Endodermal cell (in vitro differentiated cells): ENCODE measurements around the gene ZNF827. TPM values are rescaled to one million over a fixed set of nuclear protein-coding genes. Genes with fewer than 3 reads are reported as not detected.
A peak's percentile ranks its signal among the peaks of the same experiment; 100 is the strongest.

ENCODE experiments used
- DNase-seq: peaks from one replicate; pipeline ENCODE4 v3.0.0-alpha.2; 2017
- H3K27ac ChIP-seq: 2 replicates; pipeline ENCODE4 v1.5.1; 2013; ENCODE audit warnings: mild to moderate bottlenecking, low read depth, low read length, moderate library complexity
- H3K27me3 ChIP-seq: 2 replicates; pipeline ENCODE4 v1.6.1; 2013; ENCODE audit warnings: mild to moderate bottlenecking, low read length, moderate library complexity; ENCODE audit not compliant: insufficient read depth, control insufficient read depth, poor library complexity, severe bottlenecking
- H3K36me3 ChIP-seq: 2 replicates; pipeline ENCODE4 v1.7.0; 2013; ENCODE audit warnings: mild to moderate bottlenecking, low read length, moderate library complexity; ENCODE audit not compliant: control insufficient read depth, insufficient read depth
- H3K4me1 ChIP-seq: one replicate; pipeline ENCODE4 v1.7.0; 2013; ENCODE audit warnings: low read length; ENCODE audit not compliant: control insufficient read depth, insufficient read depth
- H3K4me3 ChIP-seq: 2 replicates; pipeline ENCODE4 v1.5.1; 2013; ENCODE audit warnings: mild to moderate bottlenecking, low read length, moderate library complexity
- H3K9ac ChIP-seq: 2 replicates; pipeline ENCODE4 v1.6.1; 2013; ENCODE audit warnings: mild to moderate bottlenecking, low read length, moderate library complexity; ENCODE audit not compliant: poor library complexity, severe bottlenecking; ENCODE audit errors: extremely low read depth
- H3K9me3 ChIP-seq: 2 replicates; pipeline ENCODE4 v1.6.1; 2013; ENCODE audit warnings: mild to moderate bottlenecking, low read length, moderate library complexity; ENCODE audit not compliant: control insufficient read depth
- H3K27ac Mint-ChIP-seq: 2 replicates; pipeline ENCODE4 v1.8.0; 2020; ENCODE audit warnings: mixed read lengths
- H3K27me3 Mint-ChIP-seq: 2 replicates; pipeline ENCODE4 v1.8.0; 2021; ENCODE audit warnings: mild to moderate bottlenecking, mixed read lengths; ENCODE audit not compliant: insufficient read depth
- H3K36me3 Mint-ChIP-seq: 2 replicates; pipeline ENCODE4 v1.8.0; 2020; ENCODE audit warnings: low read depth, mixed read lengths
- H3K4me1 Mint-ChIP-seq: 2 replicates; pipeline ENCODE4 v1.8.0; 2020; ENCODE audit warnings: mixed read lengths
- H3K4me3 Mint-ChIP-seq: 2 replicates; pipeline ENCODE4 v1.8.0; 2020; ENCODE audit warnings: mild to moderate bottlenecking, moderate library complexity, mixed read lengths
- H3K9me3 Mint-ChIP-seq: 2 replicates; pipeline ENCODE4 v1.8.0; 2020; ENCODE audit warnings: mild to moderate bottlenecking, mixed read lengths
- WGBS, 2 experiments: methylation state at CpG; one replicate each; pipeline versions ENCODE4 v1.1.5 to v1.1.7; 2013; ENCODE audit warnings: missing lambda C conversion rate in 2 of 2, mixed read lengths in 1 of 2; ENCODE audit not compliant: insufficient coverage in 1 of 2, insufficient read length in 1 of 2; 5-methylcytosine and 5-hydroxymethylcytosine counted together
- total RNA-seq, 2 donors: library from RNA; stranded (reverse); fragmentation: NEBNext Ultra II Directional in 1 of 2; extraction: Animal tissue kit (Norgen Biotek cat#: 25700) in 1 of 2; gene quantifications; 2 replicates in 1 of 2; 3 replicates in 1 of 2; pipeline ENCODE4 v1.2.1, GENCODE V29; 2021
- TF ChIP-seq, protein P1 (sequence below): fragments of 200-600 bp; sonication (generic); conservative IDR thresholded peaks from 2 replicates; pipeline ENCODE4 v1.5.0; 2021; ENCODE audit warnings: antibody characterized with exemption, mild to moderate bottlenecking

Gene ZNF827
- total RNA-seq, 2 donors from 2014 or later, result 33.0 to 34.9 TPM

DNA sequence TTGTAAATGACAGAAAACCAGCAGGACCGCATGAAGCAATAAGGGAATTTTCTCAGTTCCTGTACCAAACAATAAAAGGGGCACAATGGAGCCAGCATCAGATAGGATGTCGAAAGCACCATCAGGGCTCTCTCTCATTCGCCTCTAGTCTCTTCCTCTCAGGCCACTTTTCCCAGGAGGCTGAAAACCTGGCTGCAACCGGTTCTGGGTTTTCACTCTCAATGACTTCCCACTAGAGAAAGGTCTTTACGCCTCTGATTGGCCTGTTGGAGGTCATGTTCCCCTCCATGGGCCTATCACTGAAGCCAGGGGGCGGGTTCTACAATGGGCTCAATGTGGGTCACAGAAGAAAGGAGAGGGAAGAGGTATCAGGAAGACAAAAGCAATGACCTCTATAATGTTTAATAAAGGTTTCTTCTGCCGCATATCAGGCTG is 29.3 kb downstream of the ZNF827 start:
- H3K27ac ChIP-seq, result no peak overlapping the region
- H3K9ac ChIP-seq, result no peak overlapping the region
- H3K4me3 ChIP-seq, result no peak overlapping the region
- no peaks in the 10 kb centered on the region for H3K36me3 Mint-ChIP-seq
- WGBS, 2 experiments, result 74% methylated on average over 7 of the region's 7 CpGs
- peak overlapping the region; percentile 31 for H3K27ac Mint-ChIP-seq
- peaks cover 52% of the 10 kb centered on the region for H3K4me1 Mint-ChIP-seq
- H3K4me3 Mint-ChIP-seq, result no peak overlapping the region
- H3K4me1 ChIP-seq, result peaks cover 20% of the 10 kb centered on the region
- TF ChIP-seq, protein P1, sequence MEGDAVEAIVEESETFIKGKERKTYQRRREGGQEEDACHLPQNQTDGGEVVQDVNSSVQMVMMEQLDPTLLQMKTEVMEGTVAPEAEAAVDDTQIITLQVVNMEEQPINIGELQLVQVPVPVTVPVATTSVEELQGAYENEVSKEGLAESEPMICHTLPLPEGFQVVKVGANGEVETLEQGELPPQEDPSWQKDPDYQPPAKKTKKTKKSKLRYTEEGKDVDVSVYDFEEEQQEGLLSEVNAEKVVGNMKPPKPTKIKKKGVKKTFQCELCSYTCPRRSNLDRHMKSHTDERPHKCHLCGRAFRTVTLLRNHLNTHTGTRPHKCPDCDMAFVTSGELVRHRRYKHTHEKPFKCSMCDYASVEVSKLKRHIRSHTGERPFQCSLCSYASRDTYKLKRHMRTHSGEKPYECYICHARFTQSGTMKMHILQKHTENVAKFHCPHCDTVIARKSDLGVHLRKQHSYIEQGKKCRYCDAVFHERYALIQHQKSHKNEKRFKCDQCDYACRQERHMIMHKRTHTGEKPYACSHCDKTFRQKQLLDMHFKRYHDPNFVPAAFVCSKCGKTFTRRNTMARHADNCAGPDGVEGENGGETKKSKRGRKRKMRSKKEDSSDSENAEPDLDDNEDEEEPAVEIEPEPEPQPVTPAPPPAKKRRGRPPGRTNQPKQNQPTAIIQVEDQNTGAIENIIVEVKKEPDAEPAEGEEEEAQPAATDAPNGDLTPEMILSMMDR, result no peak
- no peaks in the 10 kb centered on the region for H3K36me3 ChIP-seq
- H3K27me3 Mint-ChIP-seq, result peaks cover 2% of the 10 kb centered on the region
- no peaks in the 10 kb centered on the region for H3K9me3 Mint-ChIP-seq
- H3K9me3 ChIP-seq, result no peaks in the 10 kb centered on the region
- H3K27me3 ChIP-seq, result no peaks in the 10 kb centered on the region
- DNase-seq, result peak; percentile 95

- Histone ChIP-seq H3K9ac (no peak overlapping the region), H3K9me3 (no peaks in the 10 kb centered on the region), H3K36me3 (peaks cover 8% of the 10 kb centered on the region), H3K27ac (no peak overlapping the region), H3K4me1 (peaks cover 20% of the 10 kb centered on the region), H3K27me3 (no peaks in the 10 kb centered on the region), H3K4me3 (no peak overlapping the region)
- Mint-ChIP-seq H3K4me1 (peaks cover 52% of the 10 kb centered on the region), H3K27ac (no peak overlapping the region), H3K27me3 (peaks cover 5% of the 10 kb centered on the region), H3K4me3 (no peak overlapping the region), H3K36me3 (peaks cover 6% of the 10 kb centered on the region), H3K9me3 (no peaks in the 10 kb centered on the region)
- DNase-seq, result no peak
- WGBS, 2 experiments, result 89% methylated on average over 3 of the region's 3 CpGs; no CpG with 5 or more reads in 1 of the 2 experiments
- TF ChIP-seq, protein P1, result no peak
These were observed 30.8 kb downstream of the ZNF827 start for GRCh38 chr4:145907812-145908211.

DNA sequence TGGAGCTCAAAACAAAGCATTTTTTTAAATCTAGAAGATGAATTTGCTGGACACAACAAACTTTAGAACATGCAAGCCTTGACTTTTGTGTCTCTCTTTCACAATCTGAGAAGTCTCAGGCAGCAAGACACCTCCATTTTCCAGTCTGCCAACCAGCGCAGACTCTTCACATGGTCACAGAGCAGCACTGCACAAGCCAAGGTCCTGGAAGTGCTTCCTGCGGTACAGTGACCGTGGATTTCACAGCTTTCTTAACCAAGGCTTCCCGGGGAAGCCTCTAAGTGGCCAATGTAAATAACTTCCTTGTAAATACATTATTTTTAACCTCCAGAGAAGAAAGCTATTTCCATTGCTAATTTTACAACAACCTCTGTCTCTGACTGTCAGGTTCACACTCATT is 31.2 kb downstream of the ZNF827 start:
- peak overlapping the region; percentile 19 for H3K4me3 Mint-ChIP-seq
- H3K36me3 Mint-ChIP-seq, result peaks cover 11% of the 10 kb centered on the region
- peaks cover 52% of the 10 kb centered on the region for H3K4me1 Mint-ChIP-seq
- H3K4me1 ChIP-seq, result peaks cover 20% of the 10 kb centered on the region
- peaks cover 12% of the 10 kb centered on the region for H3K36me3 ChIP-seq
- H3K27me3 ChIP-seq, result no peaks in the 10 kb centered on the region
- peaks cover 5% of the 10 kb centered on the region for H3K27me3 Mint-ChIP-seq
- WGBS, 2 experiments, result 39 to 57% methylated on average over 2 to 4 of the region's 4 CpGs
- no peak overlapping the region for H3K27ac ChIP-seq
- H3K9me3 ChIP-seq, result no peaks in the 10 kb centered on the region
- no peaks in the 10 kb centered on the region for H3K9me3 Mint-ChIP-seq
- no peak overlapping the region for H3K9ac ChIP-seq
- no peak overlapping the region for H3K4me3 ChIP-seq
- no peak for DNase-seq
- H3K27ac Mint-ChIP-seq, result no peak overlapping the region
- TF ChIP-seq, protein P1, result no peak
